Measurements from ENCODE around the gene CDK14.
"Not testable (repeated sequence)": the region's sequence is repeated elsewhere in the genome, so short reads cannot be mapped to it uniquely, and the experiment has no call there.

Gene CDK14

GRCh38 chr7:91128683-91129348, 532.7 kb downstream of the CDK14 start:
- DNase-seq: no peak

GRCh38 chr7:91135300-91135699, 539.2 kb downstream of the CDK14 start:
- no peak for DNase-seq

- no peak for DNase-seq
Measured at GRCh38 chr7:91135703-91136430, 539.7 kb downstream of the CDK14 start.

GRCh38 chr7:91137153-91137787, 541.1 kb downstream of the CDK14 start:
- no peak for DNase-seq

- no peak for DNase-seq
Measured at GRCh38 chr7:91137788-91138368, 541.8 kb downstream of the CDK14 start.

- no peak for DNase-seq
Measured at GRCh38 chr7:91140286-91140685, 544.2 kb downstream of the CDK14 start.

- DNase-seq: no peak
Measured at GRCh38 chr7:91140982-91141381, 544.9 kb downstream of the CDK14 start.

GRCh38 chr7:91142743-91143142, 546.6 kb downstream of the CDK14 start:
- DNase-seq: no peak

- DNase-seq: no peak
Measured at GRCh38 chr7:91149341-91150246, 553.5 kb downstream of the CDK14 start.

GRCh38 chr7:91151916-91152315, 555.8 kb downstream of the CDK14 start:
- DNase-seq: no peak

- no peak for DNase-seq
Measured at GRCh38 chr7:91156316-91157185, 560.4 kb downstream of the CDK14 start.

GRCh38 chr7:91157579-91158320, 561.6 kb downstream of the CDK14 start:
- DNase-seq: no peak

GRCh38 chr7:91162436-91162835, 566.3 kb downstream of the CDK14 start:
- DNase-seq: no peak

- DNase-seq: no peak
Measured at GRCh38 chr7:91164506-91164905, 568.4 kb downstream of the CDK14 start.

GRCh38 chr7:91165006-91165845, 569.1 kb downstream of the CDK14 start:
- no peak for DNase-seq

- no peak for DNase-seq
Measured at GRCh38 chr7:91165846-91166230, 569.7 kb downstream of the CDK14 start.

- no peak for DNase-seq
Measured at GRCh38 chr7:91168871-91169829, 573.0 kb downstream of the CDK14 start.

- no peak for DNase-seq
Measured at GRCh38 chr7:91169830-91170191, 573.7 kb downstream of the CDK14 start.

GRCh38 chr7:91173265-91173664, 577.1 kb downstream of the CDK14 start:
- DNase-seq: not testable (repeated sequence)
